Natural killer cell (primary cell): ENCODE data around the gene PPP2R5C. TPM values are rescaled to one million over a fixed set of nuclear protein-coding genes. Genes with fewer than 3 reads are reported as not detected.

Experiments used
- ATAC-seq, 3 donors: fragments of 150-1000 bp in 2 of 3; fragments of 200-7000 bp in 1 of 3; cut with Tn5 transposase; 1 replicate in 1 of 3; 2 replicates in 2 of 3; pipeline ENCODE4 v1.10.0; 2021; ENCODE audit warnings: mild to moderate bottlenecking in 2 of 3, moderate library complexity in 2 of 3
- DNase-seq, 2 donors: peaks; one replicate each; pipeline versions ENCODE4 v3.0.0 to v3.0.0-alpha.2; 2013 to 2021; ENCODE audit warnings: mixed read lengths in 1 of 2
- H3K27ac ChIP-seq: one replicate; pipeline ENCODE4 v1.5.1; 2013; ENCODE audit warnings: mild to moderate bottlenecking, low read length
- H3K27me3 ChIP-seq: one replicate; pipeline ENCODE4 v1.6.1; 2013; ENCODE audit warnings: low read length; ENCODE audit not compliant: control insufficient read depth, insufficient read depth
- H3K36me3 ChIP-seq: one replicate; pipeline ENCODE4 v1.6.1; 2013; ENCODE audit warnings: low read length; ENCODE audit not compliant: control insufficient read depth, insufficient read depth
- H3K4me1 ChIP-seq: one replicate; pipeline ENCODE4 v1.6.1; 2013; ENCODE audit warnings: low read length; ENCODE audit not compliant: control insufficient read depth, insufficient read depth
- H3K4me3 ChIP-seq: one replicate; pipeline ENCODE4 v1.5.1; 2013; ENCODE audit warnings: low read length
- H3K9me3 ChIP-seq: one replicate; pipeline ENCODE4 v1.6.1; 2013; ENCODE audit warnings: low read length; ENCODE audit not compliant: control insufficient read depth, insufficient read depth
- H3K27ac Mint-ChIP-seq, 2 donors: one replicate each; pipeline ENCODE4 v1.8.0; 2022; ENCODE audit warnings: mild to moderate bottlenecking in 2 of 2, mixed read lengths in 2 of 2, moderate library complexity in 1 of 2
- H3K27me3 Mint-ChIP-seq, 2 donors: one replicate each; pipeline ENCODE4 v1.8.0; 2022; ENCODE audit warnings: low read depth in 2 of 2, mixed read lengths in 2 of 2
- H3K36me3 Mint-ChIP-seq: one replicate; pipeline ENCODE4 v1.8.0; 2022; ENCODE audit warnings: mixed read lengths
- H3K4me1 Mint-ChIP-seq, 2 donors: one replicate each; pipeline ENCODE4 v1.8.0; 2022; ENCODE audit warnings: mixed read lengths in 2 of 2
- H3K4me3 Mint-ChIP-seq: one replicate; pipeline ENCODE4 v1.8.0; 2022; ENCODE audit warnings: mild to moderate bottlenecking, moderate library complexity, mixed read lengths
- H3K9me3 Mint-ChIP-seq, 2 donors: one replicate each; pipeline ENCODE4 v1.8.0; 2022; ENCODE audit warnings: mixed read lengths in 2 of 2
- WGBS: methylation state at CpG from one replicate; pipeline ENCODE4 v1.1.7; 2013; ENCODE audit warnings: missing lambda C conversion rate; ENCODE audit not compliant: insufficient coverage; 5-methylcytosine and 5-hydroxymethylcytosine counted together
- intact Hi-C: fragments of 100-400 bp; cut with micrococcal nuclease; formaldehyde crosslinking; loops from one replicate; pipeline ENCODE4 v1.14.2; 2022
- total RNA-seq, 4 donors: library from RNA; stranded (reverse); fragments of 120-200 nt in 1 of 4; gene quantifications; one replicate each; pipeline versions ENCODE4 v1.2.3 to v1.2.4, GENCODE V29; 2013 to 2022
- TF ChIP-seq, protein P1 (sequence below): fragments of 200-600 bp; IDR thresholded peaks from one replicate; pipeline ENCODE4 v1.8.0; 2022; ENCODE audit warnings: antibody characterized with exemption

PPP2R5C gene
- total RNA-seq, 3 donors from 2014 or later (not counting 1 experiment from before 2014, with no cell fraction given): 716 to 779 (median 736) TPM

DNA sequence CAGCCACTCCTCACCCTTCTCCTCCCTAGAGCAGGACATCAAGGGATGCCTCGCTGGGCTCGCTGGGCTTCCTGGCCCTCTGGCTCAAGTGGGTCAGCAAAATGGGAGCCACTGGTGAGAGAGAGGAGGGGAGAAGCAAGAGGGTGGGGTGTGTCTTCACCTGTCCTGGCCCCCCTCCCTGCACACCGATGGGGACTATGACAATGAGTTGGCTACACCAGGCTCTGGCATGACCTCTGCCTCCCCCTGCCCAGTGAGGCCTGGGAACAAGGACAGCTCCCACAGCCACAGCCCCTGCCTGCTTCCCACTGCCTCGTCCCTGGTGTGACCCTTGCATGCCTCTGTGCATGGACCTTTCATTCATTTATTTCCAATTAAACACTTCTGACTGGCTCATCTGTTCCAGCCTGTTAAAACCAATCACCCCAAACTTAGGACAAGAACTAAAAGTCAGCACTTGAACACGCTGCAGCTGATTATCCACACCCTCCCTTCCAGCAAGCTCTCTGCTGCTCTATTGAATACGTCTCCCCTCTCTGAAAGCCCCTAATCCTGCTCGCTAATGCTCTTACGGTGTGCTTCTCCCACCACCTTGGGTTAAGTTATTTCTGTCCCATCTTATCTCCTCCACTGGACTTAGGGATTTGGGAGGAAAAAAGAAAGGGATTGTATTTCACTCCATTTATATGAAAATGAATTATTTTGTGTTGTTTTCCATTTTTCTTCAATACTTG, 5.8 kb upstream of the PPP2R5C start:
- Mint-ChIP-seq H3K27ac (no peak overlapping the region), H3K27me3 (peaks cover 0 to 7% of the 10 kb centered on the region in 2 donors), H3K4me1 (peaks cover 24% of the 10 kb centered on the region in 2 donors), H3K9me3 (no peaks in the 10 kb centered on the region), H3K4me3 (no peak overlapping the region), H3K36me3 (peaks cover 10% of the 10 kb centered on the region)
- no peak for DNase-seq
- Histone ChIP-seq H3K27ac (no peak overlapping the region), H3K4me3 (no peak overlapping the region), H3K27me3 (peaks cover 11% of the 10 kb centered on the region), H3K36me3 (no peaks in the 10 kb centered on the region), H3K4me1 (peaks cover 17% of the 10 kb centered on the region), H3K9me3 (no peaks in the 10 kb centered on the region)
- ATAC-seq: no peak
- 95% methylated on average over 6 of the region's 8 CpGs for WGBS
- intact Hi-C loops: no loop called here
- TF ChIP-seq, protein P1, sequence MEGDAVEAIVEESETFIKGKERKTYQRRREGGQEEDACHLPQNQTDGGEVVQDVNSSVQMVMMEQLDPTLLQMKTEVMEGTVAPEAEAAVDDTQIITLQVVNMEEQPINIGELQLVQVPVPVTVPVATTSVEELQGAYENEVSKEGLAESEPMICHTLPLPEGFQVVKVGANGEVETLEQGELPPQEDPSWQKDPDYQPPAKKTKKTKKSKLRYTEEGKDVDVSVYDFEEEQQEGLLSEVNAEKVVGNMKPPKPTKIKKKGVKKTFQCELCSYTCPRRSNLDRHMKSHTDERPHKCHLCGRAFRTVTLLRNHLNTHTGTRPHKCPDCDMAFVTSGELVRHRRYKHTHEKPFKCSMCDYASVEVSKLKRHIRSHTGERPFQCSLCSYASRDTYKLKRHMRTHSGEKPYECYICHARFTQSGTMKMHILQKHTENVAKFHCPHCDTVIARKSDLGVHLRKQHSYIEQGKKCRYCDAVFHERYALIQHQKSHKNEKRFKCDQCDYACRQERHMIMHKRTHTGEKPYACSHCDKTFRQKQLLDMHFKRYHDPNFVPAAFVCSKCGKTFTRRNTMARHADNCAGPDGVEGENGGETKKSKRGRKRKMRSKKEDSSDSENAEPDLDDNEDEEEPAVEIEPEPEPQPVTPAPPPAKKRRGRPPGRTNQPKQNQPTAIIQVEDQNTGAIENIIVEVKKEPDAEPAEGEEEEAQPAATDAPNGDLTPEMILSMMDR: no peak

DNA sequence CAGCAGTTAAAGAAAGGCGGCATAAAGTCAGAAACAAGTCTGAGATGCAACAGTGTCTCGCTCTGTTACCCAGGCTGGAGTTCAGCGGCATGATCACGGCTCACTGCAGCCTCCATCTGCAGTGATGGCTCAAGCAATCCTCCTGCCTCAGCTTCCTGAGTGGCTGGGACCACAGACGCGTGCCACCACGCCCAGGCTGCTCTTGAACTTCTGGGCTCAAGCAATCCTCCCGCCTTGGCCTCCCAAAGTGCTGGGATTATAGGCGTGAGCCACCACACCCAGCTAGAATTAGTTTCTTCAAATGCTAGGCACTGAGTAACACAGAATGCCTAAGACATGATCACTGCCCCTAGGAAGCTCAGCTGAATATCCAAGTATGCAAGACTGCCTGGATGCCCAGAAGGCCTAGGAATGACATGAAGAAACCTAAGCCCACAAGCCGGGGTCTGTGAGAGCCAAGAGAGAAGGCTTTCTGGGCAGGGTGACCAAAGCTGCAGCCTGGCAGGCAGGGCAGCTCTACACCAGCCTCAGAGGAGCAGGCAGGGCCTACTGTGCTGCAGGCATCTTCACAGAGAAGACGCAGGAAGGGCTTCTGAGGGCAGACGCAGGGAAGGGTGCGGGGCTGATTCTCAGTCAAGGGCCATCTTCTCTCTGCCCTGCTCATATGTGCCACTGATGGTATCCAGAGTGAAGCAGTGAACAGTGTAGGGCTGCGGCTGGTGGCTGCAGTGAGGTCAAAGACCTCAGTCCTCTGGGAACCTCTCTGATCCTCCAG, 4.3 kb upstream of the PPP2R5C start:
- TF ChIP-seq, protein P1: no peak
- Histone ChIP-seq H3K36me3 (no peaks in the 10 kb centered on the region), H3K4me1 (peaks cover 18% of the 10 kb centered on the region), H3K4me3 (no peak overlapping the region), H3K9me3 (no peaks in the 10 kb centered on the region), H3K27ac (no peak overlapping the region), H3K27me3 (peaks cover under 1% of the 10 kb centered on the region)
- Mint-ChIP-seq H3K9me3 (no peaks in the 10 kb centered on the region), H3K4me3 (no peak overlapping the region), H3K27me3 (peaks cover 0 to 7% of the 10 kb centered on the region in 2 donors), H3K4me1 (peaks cover 24 to 25% of the 10 kb centered on the region in 2 donors), H3K36me3 (peaks cover 9% of the 10 kb centered on the region), H3K27ac (peak overlapping the region; percentile 62 to 77)
- ATAC-seq: no peak
- intact Hi-C loops: no loop called here
- no peak for DNase-seq
- 80% methylated on average over 14 of the region's 14 CpGs for WGBS

DNA sequence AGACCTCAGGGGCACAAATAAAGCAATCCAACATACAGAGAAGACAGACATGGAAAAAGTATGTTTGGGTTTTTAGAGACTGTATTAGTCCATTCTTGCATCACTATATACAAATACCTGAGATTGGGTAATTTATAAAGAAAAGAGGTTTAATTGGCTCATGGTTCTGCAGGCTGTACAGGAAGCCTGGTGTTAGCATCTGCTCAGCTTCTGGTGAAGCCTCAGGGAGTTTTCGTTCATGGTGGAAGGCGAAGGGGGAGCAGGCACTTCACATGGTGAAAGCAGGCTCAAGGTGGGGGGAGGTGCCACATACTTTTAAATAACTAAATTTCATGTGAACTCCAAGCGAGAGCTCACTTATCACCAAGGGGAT, 3.7 kb upstream of the PPP2R5C start:
- Mint-ChIP-seq H3K27ac (peak overlapping the region; percentile 62 to 77), H3K4me3 (no peak overlapping the region), H3K27me3 (peaks cover 0 to 7% of the 10 kb centered on the region in 2 donors), H3K9me3 (no peaks in the 10 kb centered on the region), H3K36me3 (peaks cover 3% of the 10 kb centered on the region), H3K4me1 (peaks cover 30 to 31% of the 10 kb centered on the region in 2 donors)
- 95% methylated on average over 3 of the region's 3 CpGs for WGBS
- no peaks in the 10 kb centered on the region for H3K9me3 ChIP-seq
- H3K27ac ChIP-seq: no peak overlapping the region
- ATAC-seq (no peak), DNase-seq (no peak)
- no peaks in the 10 kb centered on the region for H3K27me3 ChIP-seq
- peaks cover 20% of the 10 kb centered on the region for H3K4me1 ChIP-seq
- no peak overlapping the region for H3K4me3 ChIP-seq
- TF ChIP-seq, protein P1: no peak
- H3K36me3 ChIP-seq: no peaks in the 10 kb centered on the region
- intact Hi-C loops: no loop called here
